ENCODE measurements around the gene IGFBP2. TPM values are rescaled to one million over a fixed set of nuclear protein-coding genes. Genes with fewer than 3 reads are reported as not detected.

IGFBP2 gene
- total and polyA plus RNA-seq, 9 of the 15 experiments (the other 6 are each of a cell fraction or from before 2014, with no cell fraction given) = 0.93 TPM; not detected in 8

GRCh38 chr2:216665242-216665641 is 32.0 kb downstream of the IGFBP2 start (continued):
- TF ChIP-seq ZNF124 (CRISPR knock-in tag; IDR thresholded peaks at IDR 0.05) (no peak), NR2C2 (CRISPR knock-in tag; IDR thresholded peaks at IDR 0.05) (no peak), NR2C2 (tag; IDR thresholded peaks at IDR 0.05) (no peak), ESRRB (CRISPR knock-in tag; IDR thresholded peaks at IDR 0.05; ENCODE audit: borderline replicate concordance) (no peak), MED1 (CRISPR knock-in tag; IDR thresholded peaks at IDR 0.05; ENCODE audit: borderline replicate concordance) (no peak)

GRCh38 chr2:216665717-216666116 is 32.5 kb downstream of the IGFBP2 start:
- DNase-seq (ENCODE audit: extremely low read depth in 1 of 4, low spot score in 3 of 4) = no peak
- no peak overlapping the region for H3K9ac ChIP-seq (ENCODE audit: insufficient read depth in 1 of 2, low read depth in 2 of 2, low read length in 2 of 2)
- H3K9me3 ChIP-seq (replicated peaks; ENCODE audit: control insufficient read depth, insufficient read depth, low read depth, low read length) = no peaks in the 10 kb centered on the region
- WGBS (ENCODE audit: insufficient coverage, low coverage, missing lambda C conversion rate) = 41% methylated on average over 9 of the region's 12 CpGs
- H4K20me1 ChIP-seq (replicated peaks; ENCODE audit: control insufficient read depth, insufficient read depth, low read length) = no peaks in the 10 kb centered on the region; the same call in 1 of the 2 replicates
- TF ChIP-seq ZNF785 (CRISPR knock-in tag; IDR thresholded peaks at IDR 0.05) (no peak), ZNF436 (CRISPR knock-in tag; IDR thresholded peaks at IDR 0.05) (no peak), PHF21A (IDR thresholded peaks at IDR 0.05; ENCODE audit: borderline replicate concordance, low read depth) (no peak), TAF9B (IDR thresholded peaks at IDR 0.05; ENCODE audit: partially characterized antibody) (no peak), ZSCAN29 (IDR thresholded peaks at IDR 0.05) (no peak), ARID2 (IDR thresholded peaks at IDR 0.05) (no peak), IFI16 (CRISPR knock-in tag; IDR thresholded peaks at IDR 0.05) (no peak), JUN (IDR thresholded peaks at IDR 0.05; ENCODE audit: borderline replicate concordance, low read depth, low read length) (no peak), JUN (CRISPR knock-in tag; IDR thresholded peaks at IDR 0.05; ENCODE audit: borderline replicate concordance) (no peak), TAL1 (IDR thresholded peaks at IDR 0.05) (no peak), POU5F1 (IDR thresholded peaks at IDR 0.05; ENCODE audit: borderline replicate concordance, low read depth, low read length, partially characterized antibody) (no peak), PHF8 (IDR thresholded peaks at IDR 0.05; ENCODE audit: borderline replicate concordance, low read length) (no peak), CBFA2T3 (IDR thresholded peaks at IDR 0.05) (no peak), DPF2 (IDR thresholded peaks at IDR 0.05) (no peak), CTCFL (IDR thresholded peaks at IDR 0.05; ENCODE audit: borderline replicate concordance, insufficient read depth, low read depth, low read length, poor library complexity, severe bottlenecking) (no peak)
- no peaks in the 10 kb centered on the region for H3K9me1 ChIP-seq (ENCODE audit: control insufficient read depth, insufficient read depth, low read length)
- ATAC-seq = no peak
- H3K36me3 ChIP-seq (ENCODE audit: control insufficient read depth, insufficient read depth, low read length) = no peaks in the 10 kb centered on the region
- ChIA-PET POLR2A (no interaction called here), CTCF (ENCODE audit: low intra/inter-chr PET ratio) (interaction anchor here (1.2 to 1.6 kb wide), 2 partner anchors 148 to 1047 kb away, joined by 3 to 21 read pairs; no protein-coding TSS in a partner anchor)
- H3K4me3 ChIP-seq = no peak overlapping the region
- peaks cover 10 to 12% of the 10 kb centered on the region in 2 experiments; a peak in 4 of 5 replicates for H3K4me1 ChIP-seq (replicated peaks in 1 of 2; ENCODE audit: control insufficient read depth in 2 of 2, insufficient read depth in 2 of 2, low read length in 2 of 2)
- in situ Hi-C loops (cut with MboI) = loop anchor here (5.0 to 25.0 kb wide), 3 partner anchors 148 to 631 kb away; no protein-coding TSS in a partner anchor
- no peak overlapping the region for H3K27ac ChIP-seq (ENCODE audit: extremely low read depth, low read depth, low read length)
- no peak overlapping the region for H2AFZ ChIP-seq (ENCODE audit: low read depth, low read length)
- peaks cover 2 to 37% of the 10 kb centered on the region in 2 experiments; a peak in 4 of 5 replicates for H3K27me3 ChIP-seq (ENCODE audit: control insufficient read depth in 2 of 2, insufficient read depth in 2 of 2, low read length in 2 of 2)
- FAIRE-seq = no peak
- no TSS peak for BruUV-seq (replicated peaks)
- intact Hi-C loops (cut with micrococcal nuclease) = loop anchor here (1.0 to 2.0 kb wide), 3 partner anchors 146 to 443 kb away; no protein-coding TSS in a partner anchor
- H3K4me2 ChIP-seq (ENCODE audit: insufficient read depth, low read length) = no peak overlapping the region
- H3K79me2 ChIP-seq (ENCODE audit: control insufficient read depth, insufficient read depth, low read length) = no peaks in the 10 kb centered on the region
